DLD1 (cell line): ENCODE measurements around the gene PRUNE2.
"Not testable (repeated sequence)": the region's sequence is repeated elsewhere in the genome, so short reads cannot be mapped to it uniquely, and the experiment has no call there.

Experiments
- in situ Hi-C: cut with HindIII; loops from 2 replicates; pipeline ENCODE4 v1.10.0; 2017; ENCODE audit warnings: low sequenced_read_pairs

The PRUNE2 gene

GRCh38 chr9:76873056-76873792 is 32.7 kb downstream of the PRUNE2 start:
- in situ Hi-C loops, result no loop called here

- in situ Hi-C loops, result no loop called here
These were observed 37.0 kb downstream of the PRUNE2 start for GRCh38 chr9:76868897-76869296.

- in situ Hi-C loops, result no loop called here
These were observed 39.2 kb downstream of the PRUNE2 start for GRCh38 chr9:76866689-76867088.

GRCh38 chr9:76863832-76864231 is 42.1 kb downstream of the PRUNE2 start:
- in situ Hi-C loops, result no loop called here

- in situ Hi-C loops, result no loop called here
These were observed 46.1 kb downstream of the PRUNE2 start for GRCh38 chr9:76859860-76860259.

GRCh38 chr9:76858248-76858647 is 47.7 kb downstream of the PRUNE2 start:
- in situ Hi-C loops, result not testable (repeated sequence)

- in situ Hi-C loops, result no loop called here
These were observed 49.9 kb downstream of the PRUNE2 start for GRCh38 chr9:76856016-76856415.

GRCh38 chr9:76855015-76855414 is 50.9 kb downstream of the PRUNE2 start:
- in situ Hi-C loops, result no loop called here

- in situ Hi-C loops, result no loop called here
These were observed 53.9 kb downstream of the PRUNE2 start for GRCh38 chr9:76852026-76852425.

GRCh38 chr9:76846297-76846696 is 59.6 kb downstream of the PRUNE2 start:
- in situ Hi-C loops, result no loop called here

GRCh38 chr9:76845254-76845653 is 60.7 kb downstream of the PRUNE2 start:
- in situ Hi-C loops, result no loop called here

- in situ Hi-C loops, result no loop called here
These were observed 70.2 kb downstream of the PRUNE2 start for GRCh38 chr9:76835571-76836283.

GRCh38 chr9:76828447-76828846 is 77.5 kb downstream of the PRUNE2 start:
- in situ Hi-C loops, result no loop called here

- in situ Hi-C loops, result no loop called here
These were observed 78.4 kb downstream of the PRUNE2 start for GRCh38 chr9:76827296-76828080.

- in situ Hi-C loops, result no loop called here
These were observed 85.5 kb downstream of the PRUNE2 start for GRCh38 chr9:76820431-76820830.

- in situ Hi-C loops, result loop anchor here (10.0 kb wide), 2 partner anchors 77 to 167 kb away; no protein-coding TSS in a partner anchor
These were observed 87.6 kb downstream of the PRUNE2 start for GRCh38 chr9:76818271-76818670.

- in situ Hi-C loops, result loop anchor here (10.0 kb wide), 2 partner anchors 77 to 167 kb away; no protein-coding TSS in a partner anchor
These were observed 88.4 kb downstream of the PRUNE2 start for GRCh38 chr9:76817489-76817888.

GRCh38 chr9:76812591-76812990 is 93.3 kb downstream of the PRUNE2 start:
- in situ Hi-C loops, result loop anchor here (10.0 kb wide), 2 partner anchors 82 to 172 kb away; no protein-coding TSS in a partner anchor

- in situ Hi-C loops, result loop anchor here (10.0 kb wide), 2 partner anchors 84 to 174 kb away; no protein-coding TSS in a partner anchor
These were observed 95.4 kb downstream of the PRUNE2 start for GRCh38 chr9:76810377-76810957.

- in situ Hi-C loops, result no loop called here
These were observed 97.3 kb downstream of the PRUNE2 start for GRCh38 chr9:76808636-76809035.

GRCh38 chr9:76803762-76804161 is 102.2 kb downstream of the PRUNE2 start:
- in situ Hi-C loops, result no loop called here
